Fibroblast of lung (primary cell): ENCODE data around the gene ASAP2. TPM values are rescaled to one million over a fixed set of nuclear protein-coding genes. Genes with fewer than 3 reads are reported as not detected.

ENCODE experiments used
- DNase-seq, 2 donors: peaks; one replicate each; pipeline versions ENCODE4 v3.0.0 to v3.0.0-alpha.2; 2010; ENCODE audit warnings: low read depth in 2 of 2
- H2AFZ ChIP-seq: 2 replicates; pipeline ENCODE4 v1.5.1; 2012; ENCODE audit warnings: low read length, control low read depth, inconsistent platforms
- H3K27ac ChIP-seq: 2 replicates; pipeline ENCODE4 v1.5.1; 2011; ENCODE audit warnings: low read length, control low read depth; ENCODE audit not compliant: insufficient read depth
- H3K27me3 ChIP-seq: 2 replicates; pipeline ENCODE4 v1.5.1; 2011; ENCODE audit warnings: mild to moderate bottlenecking, low read length; ENCODE audit not compliant: control insufficient read depth, insufficient read depth
- H3K36me3 ChIP-seq: 2 replicates; pipeline ENCODE4 v1.5.1; 2011; ENCODE audit warnings: low read length; ENCODE audit not compliant: control insufficient read depth, insufficient read depth
- H3K4me1 ChIP-seq: 2 replicates; pipeline ENCODE4 v1.5.1; 2011; ENCODE audit warnings: low read length; ENCODE audit not compliant: control insufficient read depth, insufficient read depth; ENCODE audit errors: extremely low read depth
- H3K4me2 ChIP-seq: 2 replicates; pipeline ENCODE4 v1.5.1; 2011; ENCODE audit warnings: low read length, control low read depth; ENCODE audit not compliant: insufficient read depth; ENCODE audit errors: extremely low read depth
- H3K4me3 ChIP-seq, 4 experiments: fragments of 200-600 bp in 1 of 4; sonication (generic) in 1 of 4; replicated peaks in 1 of 4; 2 replicates each; pipeline ENCODE4 v1.5.1; 2011 to 2016; ENCODE audit warnings: low read length in 4 of 4, low read depth in 3 of 4, mild to moderate bottlenecking in 3 of 4, control low read depth in 2 of 4, inconsistent platforms in 1 of 4, mixed read lengths in 1 of 4; ENCODE audit not compliant: insufficient read depth in 1 of 4; ENCODE audit errors: control extremely low read depth in 1 of 4
- H3K79me2 ChIP-seq: 2 replicates; pipeline ENCODE4 v1.5.1; 2012; ENCODE audit warnings: mild to moderate bottlenecking, low read length, inconsistent platforms; ENCODE audit not compliant: control insufficient read depth, insufficient read depth
- H3K9ac ChIP-seq: 2 replicates; pipeline ENCODE4 v1.5.1; 2011; ENCODE audit warnings: mild to moderate bottlenecking, low read length, control low read depth; ENCODE audit not compliant: insufficient read depth
- H3K9me3 ChIP-seq: 2 replicates; pipeline ENCODE4 v1.5.1; 2012; ENCODE audit warnings: low read depth, low read length; ENCODE audit not compliant: control insufficient read depth, insufficient read depth
- H4K20me1 ChIP-seq: 2 replicates; pipeline ENCODE4 v1.5.1; 2011; ENCODE audit warnings: low read length; ENCODE audit not compliant: control insufficient read depth, insufficient read depth; ENCODE audit errors: extremely low read depth
- EZH2 ChIP-seq: IDR thresholded peaks from 2 replicates; pipeline ENCODE4 v1.5.1; 2012; ENCODE audit warnings: low read length, control low read depth, mild to moderate bottlenecking; ENCODE audit errors: missing control alignments
- polyA plus RNA-seq, 2 donors: library from polyadenylated mRNA; depleted of rRNA in 1 of 2; stranded (reverse) in 1 of 2; unstranded in 1 of 2; fragments of >200 nt; gene quantifications; 2 replicates each; pipeline ENCODE4 v1.2.1, GENCODE V29; 2011 to 2012; ENCODE audit warnings: missing spikeins in 1 of 2
- total RNA-seq: library from RNA; depleted of rRNA; stranded (reverse); fragments of >200 nt; gene quantifications from 2 replicates; pipeline ENCODE4 v1.2.1, GENCODE V29; 2014
- TF ChIP-seq, protein P1 (sequence below), 2 donors: IDR thresholded peaks in 1 of 2; conservative IDR thresholded peaks in 1 of 2; 1 replicate in 1 of 2; 2 replicates in 1 of 2; pipeline ENCODE4 v1.5.1; 2011 to 2012; ENCODE audit warnings: low read length in 2 of 2, control low read depth in 1 of 2, inconsistent platforms in 1 of 2, low read depth in 1 of 2, mild to moderate bottlenecking in 1 of 2

The ASAP2 gene
- total and polyA plus RNA-seq, 2 donors (not counting 1 experiment from before 2014, with no cell fraction given), result 19.2 to 19.9 TPM

DNA sequence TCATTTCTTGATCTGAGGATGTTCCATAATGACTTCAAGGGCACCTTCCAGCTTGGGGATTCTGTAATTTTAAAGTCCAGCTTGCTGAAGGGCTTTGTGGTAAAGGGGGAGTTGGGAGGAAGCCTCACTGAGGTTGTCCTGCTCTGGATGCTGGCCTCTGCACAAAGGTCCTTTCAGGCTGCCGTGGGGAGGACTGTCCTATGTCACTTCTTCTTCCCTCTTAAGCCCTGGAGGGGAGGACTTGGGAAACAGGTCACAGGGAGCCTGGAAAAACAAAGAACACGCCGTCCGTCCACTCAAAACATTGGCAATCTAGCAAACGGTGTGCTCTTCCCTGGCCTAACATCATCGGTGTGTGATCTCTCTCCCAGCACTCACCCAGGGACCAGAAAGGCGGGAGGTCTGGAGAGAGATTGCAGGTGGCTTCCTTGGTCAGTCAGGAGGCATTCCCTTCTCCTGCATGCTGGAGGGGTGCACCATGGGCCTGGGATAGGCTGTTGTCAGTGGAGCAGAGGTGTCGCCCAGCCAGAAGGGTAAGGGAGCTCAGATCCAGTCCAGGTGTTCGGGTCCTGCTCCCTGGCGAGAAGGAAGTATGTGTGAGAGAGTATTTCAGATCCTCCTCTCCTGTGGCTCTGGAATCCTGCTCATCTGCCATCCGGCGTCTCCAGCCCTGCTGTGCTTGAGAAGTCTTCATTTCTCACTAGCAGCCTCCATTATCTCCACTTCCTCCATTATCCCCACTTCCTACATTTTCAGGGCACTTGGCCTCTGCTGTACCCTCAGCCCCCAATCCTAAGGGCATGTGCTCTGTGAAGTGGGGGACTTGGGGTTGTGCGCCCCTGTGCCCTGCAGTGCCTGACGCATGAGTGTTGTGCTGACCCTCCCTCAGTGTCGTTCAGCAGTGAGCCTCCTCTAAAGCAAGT is 20.1 kb downstream of the ASAP2 start:
- Histone ChIP-seq H3K9me3 (no peaks in the 10 kb centered on the region), H3K27me3 (no peaks in the 10 kb centered on the region), H3K4me3 (no peak overlapping the region), H2AFZ (no peak overlapping the region), H3K9ac (no peak overlapping the region), H3K4me2 (no peak overlapping the region), H3K36me3 (no peaks in the 10 kb centered on the region), H3K27ac (no peak overlapping the region), H3K4me1 (peaks cover 24% of the 10 kb centered on the region), H3K79me2 (peaks cover 73% of the 10 kb centered on the region), H4K20me1 (no peaks in the 10 kb centered on the region)
- DNase-seq, result no peak
- TF ChIP-seq EZH2, result no peak
- TF ChIP-seq, protein P1, sequence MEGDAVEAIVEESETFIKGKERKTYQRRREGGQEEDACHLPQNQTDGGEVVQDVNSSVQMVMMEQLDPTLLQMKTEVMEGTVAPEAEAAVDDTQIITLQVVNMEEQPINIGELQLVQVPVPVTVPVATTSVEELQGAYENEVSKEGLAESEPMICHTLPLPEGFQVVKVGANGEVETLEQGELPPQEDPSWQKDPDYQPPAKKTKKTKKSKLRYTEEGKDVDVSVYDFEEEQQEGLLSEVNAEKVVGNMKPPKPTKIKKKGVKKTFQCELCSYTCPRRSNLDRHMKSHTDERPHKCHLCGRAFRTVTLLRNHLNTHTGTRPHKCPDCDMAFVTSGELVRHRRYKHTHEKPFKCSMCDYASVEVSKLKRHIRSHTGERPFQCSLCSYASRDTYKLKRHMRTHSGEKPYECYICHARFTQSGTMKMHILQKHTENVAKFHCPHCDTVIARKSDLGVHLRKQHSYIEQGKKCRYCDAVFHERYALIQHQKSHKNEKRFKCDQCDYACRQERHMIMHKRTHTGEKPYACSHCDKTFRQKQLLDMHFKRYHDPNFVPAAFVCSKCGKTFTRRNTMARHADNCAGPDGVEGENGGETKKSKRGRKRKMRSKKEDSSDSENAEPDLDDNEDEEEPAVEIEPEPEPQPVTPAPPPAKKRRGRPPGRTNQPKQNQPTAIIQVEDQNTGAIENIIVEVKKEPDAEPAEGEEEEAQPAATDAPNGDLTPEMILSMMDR (conservative IDR thresholded peaks at IDR 0.05 in 1 of 2, IDR thresholded peaks at IDR 0.05 in 1 of 2; ENCODE audit: low read depth in 1 of 2, low read length in 2 of 2), result no peak

- Histone ChIP-seq H3K4me1 (peaks cover 26% of the 10 kb centered on the region), H3K9me3 (no peaks in the 10 kb centered on the region)
Observed at GRCh38 chr2:9228088-9228751, 21.6 kb downstream of the ASAP2 start.

More at GRCh38 chr2:9228088-9228751, 21.6 kb downstream of the ASAP2 start:
- H3K36me3 ChIP-seq, result no peaks in the 10 kb centered on the region
- no peak overlapping the region for H3K4me3 ChIP-seq
- peak overlapping the region; percentile 28 for H3K27ac ChIP-seq
- H4K20me1 ChIP-seq, result no peaks in the 10 kb centered on the region
- no peak overlapping the region for H3K4me2 ChIP-seq
- peaks cover 72% of the 10 kb centered on the region for H3K79me2 ChIP-seq
- no peak overlapping the region for H2AFZ ChIP-seq
- H3K27me3 ChIP-seq, result no peaks in the 10 kb centered on the region
- peak; percentile 63 to 89 for DNase-seq
- TF ChIP-seq, protein P1 (conservative IDR thresholded peaks at IDR 0.05 in 1 of 2, IDR thresholded peaks at IDR 0.05 in 1 of 2; ENCODE audit: low read depth in 1 of 2, low read length in 2 of 2), result no peak
- TF ChIP-seq EZH2, result no peak
- no peak overlapping the region for H3K9ac ChIP-seq
